CD8-positive, alpha-beta memory T cell (primary cell): Measurements from ENCODE around the gene KLK10. TPM values are rescaled to one million over a fixed set of nuclear protein-coding genes. Genes with fewer than 3 reads are reported as not detected.

Experiments used
- CTCF ChIA-PET: fragments of 350-600 bp; sonication (Branson Sonifier 250); formaldehyde crosslinking; loops from one replicate; lab custom pipeline; 2021; ENCODE audit warnings: antibody characterized with exemption; lab: Charles Lee
- POLR2A ChIA-PET: fragments of 350-600 bp; sonication (Branson Sonifier 250); formaldehyde crosslinking; loops from one replicate; lab custom pipeline; 2021; ENCODE audit warnings: antibody characterized with exemption; lab: Charles Lee
- DNase-seq, 5 donors: peaks; one replicate each; pipeline versions ENCODE4 v3.0.0 to v3.0.0-alpha.2; 2020 to 2022; ENCODE audit warnings: mixed read lengths in 1 of 5
- H3K27ac ChIP-seq: one replicate; pipeline ENCODE4 v1.7.0; 2013; ENCODE audit warnings: low read depth, mild to moderate bottlenecking, low read length, moderate library complexity
- H3K27me3 ChIP-seq: 2 replicates; pipeline ENCODE4 v1.7.0; 2013; ENCODE audit warnings: low read length, mild to moderate bottlenecking; ENCODE audit not compliant: insufficient read depth, poor library complexity, severe bottlenecking
- H3K36me3 ChIP-seq: 2 replicates; pipeline ENCODE4 v1.7.0; 2013; ENCODE audit warnings: mild to moderate bottlenecking, low read length, moderate library complexity; ENCODE audit not compliant: insufficient read depth
- H3K4me1 ChIP-seq: 2 replicates; pipeline ENCODE4 v1.7.0; 2013; ENCODE audit warnings: mild to moderate bottlenecking, low read length, moderate library complexity; ENCODE audit not compliant: insufficient read depth
- H3K4me3 ChIP-seq: 2 replicates; pipeline ENCODE4 v1.7.0; 2013; ENCODE audit warnings: mild to moderate bottlenecking, low read length
- H3K9me3 ChIP-seq: 2 replicates; pipeline ENCODE4 v1.7.0; 2013; ENCODE audit warnings: mild to moderate bottlenecking, low read length
- H3K27ac Mint-ChIP-seq, 8 donors: one replicate each; pipeline ENCODE4 v1.8.0; 2020 to 2021; ENCODE audit warnings: mixed read lengths in 8 of 8, mild to moderate bottlenecking in 6 of 8, inconsistent platforms in 3 of 8, moderate library complexity in 3 of 8
- H3K27me3 Mint-ChIP-seq, 2 donors: one replicate each; pipeline ENCODE4 v1.8.0; 2020 to 2021; ENCODE audit warnings: mixed read lengths in 2 of 2, mild to moderate bottlenecking in 1 of 2, moderate library complexity in 1 of 2
- H3K36me3 Mint-ChIP-seq, 3 donors: one replicate each; pipeline ENCODE4 v1.8.0; 2020 to 2021; ENCODE audit warnings: mixed read lengths in 3 of 3, inconsistent platforms in 1 of 3, mild to moderate bottlenecking in 1 of 3
- H3K4me1 Mint-ChIP-seq, 3 donors: one replicate each; pipeline ENCODE4 v1.8.0; 2020 to 2021; ENCODE audit warnings: mixed read lengths in 3 of 3, inconsistent platforms in 1 of 3, mild to moderate bottlenecking in 1 of 3
- H3K4me3 Mint-ChIP-seq, 7 donors: one replicate each; pipeline ENCODE4 v1.8.0; 2020 to 2021; ENCODE audit warnings: mixed read lengths in 7 of 7, mild to moderate bottlenecking in 6 of 7, moderate library complexity in 4 of 7, inconsistent platforms in 2 of 7
- H3K9me3 Mint-ChIP-seq, 5 donors: one replicate each; pipeline ENCODE4 v1.8.0; 2020 to 2022; ENCODE audit warnings: mixed read lengths in 5 of 5, mild to moderate bottlenecking in 3 of 5, moderate library complexity in 2 of 5, inconsistent platforms in 1 of 5
- polyA plus RNA-seq: library from polyadenylated mRNA; unstranded; fragments of 300-500 nt; fragmentation: Illumina TruSeq; gene quantifications from one replicate; pipeline ENCODE4 v1.2.3, GENCODE V29; 2021
- total RNA-seq, 2 experiments: library from RNA; stranded (reverse); gene quantifications; one replicate each; pipeline ENCODE4 v1.2.3, GENCODE V29; 2021

Gene KLK10
- total and polyA plus RNA-seq, 3 experiments from 2014 or later: not detected

- POLR2A ChIA-PET: no interaction called here
- H3K4me3 Mint-ChIP-seq: no peak overlapping the region
Measured at GRCh38 chr19:51031220-51031879, 11.8 kb upstream of the KLK10 start.

DNA sequence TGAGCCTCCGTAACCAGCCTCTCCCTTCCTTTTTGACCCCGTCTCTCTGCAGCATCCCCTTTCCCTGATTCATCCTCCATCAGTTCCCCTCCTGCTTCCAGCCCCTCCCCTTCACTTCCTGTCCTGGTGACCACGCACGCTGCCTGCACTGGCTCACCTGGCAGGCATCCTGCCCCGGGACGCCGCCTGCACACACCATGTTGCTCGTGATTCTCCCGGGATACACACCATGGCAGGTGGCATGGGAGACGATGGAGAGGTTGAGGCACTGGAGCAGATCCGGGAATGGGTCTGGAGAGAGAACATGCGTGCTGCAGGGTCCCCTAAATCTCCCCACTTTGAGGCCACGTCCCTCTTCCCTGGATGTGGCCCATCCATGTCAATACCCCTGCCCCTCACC is 11.1 kb upstream of the KLK10 start:
- no peak for DNase-seq
- Mint-ChIP-seq H3K4me3 (no peak overlapping the region), H3K4me1 (no peaks in the 10 kb centered on the region), H3K27ac (no peak overlapping the region), H3K9me3 (no peaks in the 10 kb centered on the region), H3K36me3 (no peaks in the 10 kb centered on the region), H3K27me3 (peaks cover 39 to 49% of the 10 kb centered on the region in 2 donors)
- ChIA-PET CTCF (no interaction called here), POLR2A (no interaction called here)
- H3K4me1 ChIP-seq: no peaks in the 10 kb centered on the region
- no peak overlapping the region for H3K27ac ChIP-seq
- H3K36me3 ChIP-seq: no peaks in the 10 kb centered on the region
- H3K4me3 ChIP-seq: no peak overlapping the region
- H3K9me3 ChIP-seq: no peaks in the 10 kb centered on the region
- H3K27me3 ChIP-seq: peaks cover 5% of the 10 kb centered on the region

More at GRCh38 chr19:51031220-51031879, 11.8 kb upstream of the KLK10 start:
- Mint-ChIP-seq H3K27me3 (peaks cover 40 to 49% of the 10 kb centered on the region in 2 donors), H3K36me3 (no peaks in the 10 kb centered on the region), H3K9me3 (no peaks in the 10 kb centered on the region), H3K4me1 (no peaks in the 10 kb centered on the region), H3K27ac (peak overlapping the region in 2 of 8 donors; percentile 59 to 62)
- Histone ChIP-seq H3K4me3 (no peak overlapping the region), H3K27ac (no peak overlapping the region), H3K36me3 (no peaks in the 10 kb centered on the region), H3K27me3 (peaks cover 5% of the 10 kb centered on the region), H3K4me1 (no peaks in the 10 kb centered on the region), H3K9me3 (no peaks in the 10 kb centered on the region)
- CTCF ChIA-PET: no interaction called here
- no peak for DNase-seq

DNA sequence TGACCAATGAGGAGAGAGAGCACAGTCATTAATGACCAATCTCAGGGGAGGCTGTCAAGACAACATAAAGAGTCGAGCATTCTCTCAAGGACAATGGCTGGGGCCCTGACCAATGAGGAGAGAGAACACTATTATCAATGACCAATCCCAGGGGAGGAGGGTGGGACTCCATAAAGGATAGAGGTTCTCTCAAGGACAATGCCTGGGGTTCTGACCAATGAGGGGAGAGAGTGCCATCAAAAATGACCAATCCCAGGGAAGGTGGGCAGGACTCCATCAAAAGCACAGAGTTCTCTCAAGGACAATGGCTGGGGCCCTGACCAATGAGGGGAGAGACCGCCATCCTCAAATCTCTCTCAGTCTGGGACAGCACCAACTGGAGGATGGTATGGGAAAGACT is 10.2 kb upstream of the KLK10 start:
- H3K27ac ChIP-seq: no peak overlapping the region
- H3K9me3 Mint-ChIP-seq: no peaks in the 10 kb centered on the region
- no peak for DNase-seq
- CTCF ChIA-PET: no interaction called here
- H3K27ac Mint-ChIP-seq: no peak overlapping the region
- H3K9me3 ChIP-seq: no peaks in the 10 kb centered on the region
- no peak overlapping the region for H3K4me3 Mint-ChIP-seq
- H3K27me3 ChIP-seq: peaks cover 9% of the 10 kb centered on the region
- no peak overlapping the region for H3K4me3 ChIP-seq
- H3K4me1 ChIP-seq: no peaks in the 10 kb centered on the region
- H3K27me3 Mint-ChIP-seq: peaks cover 41 to 53% of the 10 kb centered on the region in 2 donors
- POLR2A ChIA-PET: no interaction called here
- no peaks in the 10 kb centered on the region for H3K36me3 Mint-ChIP-seq
- H3K36me3 ChIP-seq: no peaks in the 10 kb centered on the region
- H3K4me1 Mint-ChIP-seq: no peaks in the 10 kb centered on the region

DNA sequence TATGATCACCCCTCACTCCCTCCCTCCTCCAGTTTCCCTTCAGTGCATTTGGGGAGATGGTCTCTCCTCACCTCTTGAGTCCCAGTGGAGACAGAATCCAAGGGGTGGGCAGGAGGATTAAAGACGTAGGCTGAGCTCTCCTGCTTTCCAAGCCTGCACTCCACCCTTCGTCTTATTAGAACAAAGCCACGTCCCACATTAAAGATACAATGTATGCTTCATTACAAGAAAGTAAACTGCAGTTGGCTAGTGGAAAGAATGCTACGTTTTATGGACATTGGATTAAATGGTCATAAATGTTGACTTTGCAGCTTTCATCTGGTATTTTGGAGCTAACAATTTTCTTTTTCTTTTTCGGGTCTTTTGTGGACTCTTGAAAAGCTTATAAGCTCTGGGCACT is 8.4 kb upstream of the KLK10 start:
- Histone ChIP-seq H3K27me3 (peaks cover 9% of the 10 kb centered on the region), H3K9me3 (no peaks in the 10 kb centered on the region), H3K4me1 (no peaks in the 10 kb centered on the region), H3K36me3 (no peaks in the 10 kb centered on the region), H3K27ac (no peak overlapping the region), H3K4me3 (no peak overlapping the region)
- Mint-ChIP-seq H3K4me1 (no peaks in the 10 kb centered on the region), H3K27ac (peak overlapping the region in 1 of 8 donors; percentile 63), H3K36me3 (no peaks in the 10 kb centered on the region), H3K9me3 (no peaks in the 10 kb centered on the region), H3K27me3 (peaks cover 36 to 46% of the 10 kb centered on the region in 2 donors), H3K4me3 (no peak overlapping the region)
- CTCF ChIA-PET: no interaction called here
- DNase-seq: no peak
- POLR2A ChIA-PET: no interaction called here

GRCh38 chr19:51027126-51027806 is 7.8 kb upstream of the KLK10 start:
- no peak overlapping the region for H3K27ac Mint-ChIP-seq
- no peak overlapping the region for H3K27ac ChIP-seq
- H3K36me3 Mint-ChIP-seq: no peaks in the 10 kb centered on the region
- peaks cover 14% of the 10 kb centered on the region for H3K27me3 ChIP-seq
- H3K9me3 Mint-ChIP-seq: no peaks in the 10 kb centered on the region
- no peaks in the 10 kb centered on the region for H3K36me3 ChIP-seq
- H3K4me1 Mint-ChIP-seq: no peaks in the 10 kb centered on the region
- H3K4me3 Mint-ChIP-seq: no peak overlapping the region
- POLR2A ChIA-PET: no interaction called here
- H3K4me3 ChIP-seq: no peak overlapping the region
- peaks cover 35 to 52% of the 10 kb centered on the region in 2 donors for H3K27me3 Mint-ChIP-seq
- no peak for DNase-seq
- H3K4me1 ChIP-seq: no peaks in the 10 kb centered on the region
- H3K9me3 ChIP-seq: no peaks in the 10 kb centered on the region
- CTCF ChIA-PET: no interaction called here

- Mint-ChIP-seq H3K9me3 (no peaks in the 10 kb centered on the region), H3K27ac (no peak within 1 kb of the TSS), H3K4me3 (no peak within 1 kb of the TSS), H3K4me1 (no peaks in the 10 kb centered on the region), H3K27me3 (peaks cover 33 to 49% of the 10 kb centered on the region in 2 donors), H3K36me3 (no peaks in the 10 kb centered on the region)
- ChIA-PET POLR2A (no interaction called here), CTCF (no interaction called here)
- no peaks in the 10 kb centered on the region for H3K36me3 ChIP-seq
- H3K4me1 ChIP-seq: no peaks in the 10 kb centered on the region
- no peak for DNase-seq
- H3K9me3 ChIP-seq: no peaks in the 10 kb centered on the region
- no peak within 1 kb of the TSS for H3K4me3 ChIP-seq
- H3K27ac ChIP-seq: no peak within 1 kb of the TSS
- H3K27me3 ChIP-seq: peaks cover 15% of the 10 kb centered on the region
Measured at GRCh38 chr19:51026554-51026831, 7.0 kb upstream of the KLK10 start, which contains the start of gene KLK11. TSS of gene KLK11 (minus strand) at chr19:51026616. CDS start at chr19:51025631, 985 bp downstream.

DNA sequence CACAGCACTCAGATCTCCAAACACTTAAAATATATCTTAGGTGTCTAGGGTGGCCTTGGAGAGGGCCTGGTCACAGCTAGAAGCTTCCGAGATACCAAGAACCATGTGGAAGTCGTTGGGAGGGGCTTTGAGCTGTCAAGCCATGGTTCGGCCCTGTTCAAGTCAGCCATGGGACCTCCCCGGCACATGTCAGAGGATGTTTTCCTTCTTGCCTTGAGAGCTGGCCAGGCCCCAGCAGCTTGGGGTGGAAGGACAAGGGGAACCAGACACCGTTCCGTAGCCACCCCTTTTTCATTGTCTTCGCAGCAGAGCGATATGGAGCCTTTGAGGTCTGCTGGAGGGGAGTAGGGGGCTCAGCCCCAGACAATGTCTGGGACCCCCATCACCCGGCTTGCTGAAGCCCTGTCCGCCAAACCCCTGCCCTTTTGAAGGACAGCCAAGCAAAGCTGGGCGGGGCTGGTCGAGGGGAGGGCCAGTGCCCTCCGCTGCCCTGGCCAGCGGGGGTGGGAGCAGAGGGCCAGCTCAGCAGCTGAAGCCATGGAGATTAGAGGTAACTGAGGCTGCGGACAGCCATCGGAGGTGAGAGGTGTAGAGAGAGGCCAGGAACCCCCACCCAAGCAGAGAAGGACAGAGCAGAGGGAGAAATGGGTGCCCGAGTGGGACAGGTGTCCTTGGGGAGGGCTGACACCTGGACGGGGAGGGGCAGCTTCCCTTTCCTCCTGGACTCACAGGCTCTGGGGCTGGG is 6.5 kb upstream of the KLK10 start:
- H3K4me1 Mint-ChIP-seq: no peaks in the 10 kb centered on the region
- no peak overlapping the region for H3K4me3 Mint-ChIP-seq
- H3K27me3 ChIP-seq: peaks cover 15% of the 10 kb centered on the region
- no peak overlapping the region for H3K27ac Mint-ChIP-seq
- CTCF ChIA-PET: no interaction called here
- H3K4me3 ChIP-seq: no peak overlapping the region
- POLR2A ChIA-PET: no interaction called here
- no peaks in the 10 kb centered on the region for H3K4me1 ChIP-seq
- H3K36me3 ChIP-seq: no peaks in the 10 kb centered on the region
- H3K36me3 Mint-ChIP-seq: no peaks in the 10 kb centered on the region
- no peak overlapping the region for H3K27ac ChIP-seq
- no peaks in the 10 kb centered on the region for H3K9me3 ChIP-seq
- no peak for DNase-seq
- peaks cover 34 to 49% of the 10 kb centered on the region in 2 donors for H3K27me3 Mint-ChIP-seq
- H3K9me3 Mint-ChIP-seq: no peaks in the 10 kb centered on the region

GRCh38 chr19:51025401-51025800 is 5.9 kb upstream of the KLK10 start:
- Histone ChIP-seq H3K36me3 (no peaks in the 10 kb centered on the region), H3K4me3 (no peak overlapping the region), H3K4me1 (no peaks in the 10 kb centered on the region), H3K27ac (no peak overlapping the region), H3K27me3 (peaks cover 15% of the 10 kb centered on the region), H3K9me3 (no peaks in the 10 kb centered on the region)
- Mint-ChIP-seq H3K4me3 (no peak overlapping the region), H3K36me3 (no peaks in the 10 kb centered on the region), H3K27ac (peak overlapping the region in 1 of 8 donors; percentile 64), H3K9me3 (no peaks in the 10 kb centered on the region), H3K4me1 (no peaks in the 10 kb centered on the region), H3K27me3 (peaks cover 35 to 46% of the 10 kb centered on the region in 2 donors)
- ChIA-PET POLR2A (no interaction called here), CTCF (no interaction called here)
- DNase-seq: no peak
